Urothelium cell line (cell line): Measurements from ENCODE around the gene OTOS.

Experiments used
- DNase-seq: peaks from one replicate; pipeline ENCODE4 v3.0.0; 2011; ENCODE audit warnings: low spot score, mixed read lengths
- FAIRE-seq: peaks from 2 replicates; lab custom pipeline; 2011; peaks lifted over from hg19 to GRCh38; lab: Jason Lieb, UNC

Gene OTOS

GRCh38 chr2:240138254-240138984 lies 2.0 kb downstream of the OTOS start:
- FAIRE-seq (no peak), DNase-seq (no peak)

- no peak for DNase-seq
- FAIRE-seq, result no peak
Measured at GRCh38 chr2:240137596-240138253, 2.7 kb downstream of the OTOS start.

- DNase-seq (peak; percentile 37), FAIRE-seq (no peak)
Measured at GRCh38 chr2:240136671-240137292, 3.7 kb downstream of the OTOS start.

GRCh38 chr2:240136013-240136670 lies 4.3 kb downstream of the OTOS start, which contains the start of gene COPS9:
Gene COPS9, minus strand, starts transcription at chr2:240136305. Its CDS starts 21 bp downstream, at chr2:240136284.
- FAIRE-seq, result peak; percentile 92

GRCh38 chr2:240135706-240136012 lies 4.8 kb downstream of the OTOS start:
- FAIRE-seq, result no peak
- no peak for DNase-seq

More at GRCh38 chr2:240136013-240136670, 4.3 kb downstream of the OTOS start, which contains the start of gene COPS9:
- peak; percentile 96 for DNase-seq

- no peak for FAIRE-seq
- DNase-seq, result no peak
Measured at GRCh38 chr2:240134956-240135520, 5.4 kb downstream of the OTOS start.

GRCh38 chr2:240134466-240134865 lies 6.0 kb downstream of the OTOS start:
- DNase-seq, result no peak

GRCh38 chr2:240133401-240133800 lies 7.1 kb downstream of the OTOS start:
- DNase-seq (no peak), FAIRE-seq (no peak)

More at GRCh38 chr2:240134466-240134865, 6.0 kb downstream of the OTOS start:
- FAIRE-seq, result no peak

GRCh38 chr2:240132651-240132980 lies 7.8 kb downstream of the OTOS start:
- FAIRE-seq, result no peak
- DNase-seq, result no peak

- DNase-seq (no peak), FAIRE-seq (no peak)
Measured at GRCh38 chr2:240131941-240132650, 8.4 kb downstream of the OTOS start.

GRCh38 chr2:240131296-240131695 lies 9.2 kb downstream of the OTOS start:
- FAIRE-seq (no peak), DNase-seq (no peak)

- no peak for FAIRE-seq
Measured at GRCh38 chr2:240130393-240131195, 9.9 kb downstream of the OTOS start.

GRCh38 chr2:240129731-240130392 lies 10.6 kb downstream of the OTOS start:
- no peak for DNase-seq
- FAIRE-seq, result no peak

More at GRCh38 chr2:240130393-240131195, 9.9 kb downstream of the OTOS start:
- no peak for DNase-seq

GRCh38 chr2:240129311-240129710 lies 11.1 kb downstream of the OTOS start:
- DNase-seq, result no peak
- FAIRE-seq, result no peak

GRCh38 chr2:240128608-240129145 lies 11.8 kb downstream of the OTOS start:
- FAIRE-seq, result no peak
- no peak for DNase-seq

- FAIRE-seq (no peak), DNase-seq (no peak)
Measured at GRCh38 chr2:240127911-240128607, 12.4 kb downstream of the OTOS start.

- no peak for FAIRE-seq
- DNase-seq, result no peak
Measured at GRCh38 chr2:240127191-240127750, 13.2 kb downstream of the OTOS start.

GRCh38 chr2:240126731-240127130 lies 13.7 kb downstream of the OTOS start:
- no peak for DNase-seq
- FAIRE-seq, result no peak
